ELR (cell line): ENCODE results near the gene LITAF.

Experiments
- DNase-seq: peaks from one replicate; pipeline ENCODE4 v3.0.0-alpha.2; 2015; ENCODE audit warnings: low read depth

The LITAF gene

DNA sequence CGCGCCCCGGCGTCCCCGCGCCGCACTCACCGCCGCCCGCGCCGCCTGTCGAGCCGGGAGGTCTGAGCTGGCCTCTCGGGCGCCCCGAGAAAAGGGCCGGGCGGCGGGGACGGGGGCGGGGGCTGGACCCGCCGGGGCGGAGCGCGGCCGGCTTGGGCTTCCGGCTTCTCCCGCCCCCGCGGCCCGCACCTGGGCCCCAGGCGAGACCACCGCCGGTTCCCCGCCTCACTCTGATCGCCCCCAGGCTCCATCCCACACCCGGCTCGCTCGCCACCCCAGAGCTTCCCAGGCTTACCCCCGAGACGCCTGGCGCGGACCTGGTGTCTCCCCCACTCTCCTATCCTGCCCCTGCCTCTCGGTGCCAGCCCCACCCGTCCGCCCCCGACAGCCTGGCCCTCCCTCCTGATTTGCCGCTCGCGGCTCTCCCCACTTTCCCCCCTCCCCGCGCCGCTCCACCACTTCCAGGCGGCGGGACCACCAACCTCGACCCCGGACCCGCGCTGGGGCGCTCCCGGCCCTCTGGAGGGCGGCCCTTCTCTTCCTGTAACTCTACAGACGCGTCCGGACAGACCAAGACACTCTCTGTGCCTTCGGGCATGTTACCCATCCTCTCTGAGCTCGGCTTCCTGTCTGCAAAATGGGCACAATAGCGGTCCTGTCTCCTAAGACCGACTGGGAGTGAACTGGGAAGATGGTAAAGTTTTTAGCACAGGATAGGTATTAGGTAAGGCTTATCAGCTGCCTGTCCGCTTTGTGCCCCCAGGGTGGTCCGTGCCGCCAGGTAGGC lies at the start of gene LITAF:
LITAF (minus strand) TSS at position 64 of the 787 bp plus-strand sequence. CDS start 30,189 bp downstream, outside the sequence.
- peak; percentile 66 for DNase-seq

DNA sequence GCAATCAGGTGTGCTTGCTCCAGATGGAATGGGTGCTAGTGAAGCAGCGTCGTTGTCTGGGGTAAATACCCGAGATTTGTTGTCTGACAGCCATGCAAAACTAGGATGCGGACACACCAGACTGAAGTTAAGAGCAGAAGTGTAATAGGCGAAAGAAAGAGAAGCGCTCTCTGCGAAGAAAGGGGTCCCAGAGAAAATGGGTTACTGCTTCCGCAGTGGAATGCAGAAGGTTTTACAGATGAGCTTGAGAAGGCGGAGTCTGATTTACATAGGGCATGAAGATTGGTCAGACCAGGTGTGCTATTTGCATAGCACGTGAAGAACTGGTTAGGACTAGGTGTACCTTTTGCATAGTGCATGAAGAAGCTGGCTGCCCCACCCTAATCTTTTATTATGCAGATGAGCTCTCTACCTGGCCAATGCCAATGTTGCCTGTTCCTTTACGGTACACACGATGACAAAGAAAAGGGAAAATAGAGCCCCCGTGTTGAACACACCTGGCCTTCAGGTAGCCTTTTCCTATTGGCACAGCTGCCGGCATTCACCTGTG lies 49.5 kb upstream of the LITAF start:
- no peak for DNase-seq

DNA sequence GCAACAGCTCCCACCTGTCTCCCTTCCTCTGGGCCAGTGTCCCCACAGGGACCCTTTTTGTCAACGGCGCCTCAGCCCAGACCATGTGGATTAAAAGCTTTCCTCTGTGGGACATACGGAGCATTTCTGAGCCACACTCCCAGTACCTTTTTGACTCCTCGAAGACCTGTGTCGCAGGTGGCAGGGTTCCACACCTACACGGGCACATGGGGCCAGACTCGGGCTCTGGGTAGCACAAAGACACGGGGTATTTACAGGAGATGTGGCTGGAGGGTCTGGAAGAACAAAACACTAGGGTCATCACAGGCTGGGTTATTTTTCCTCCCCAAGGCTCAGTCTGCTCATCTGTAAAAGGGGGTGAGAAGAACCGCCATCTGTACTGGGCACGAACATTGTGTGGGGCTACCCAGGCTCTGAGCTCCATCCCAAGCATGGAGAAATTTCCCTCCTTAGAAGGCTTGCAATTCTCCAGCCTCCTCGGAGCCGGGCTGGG lies 49.0 kb upstream of the LITAF start:
- DNase-seq = no peak

DNA sequence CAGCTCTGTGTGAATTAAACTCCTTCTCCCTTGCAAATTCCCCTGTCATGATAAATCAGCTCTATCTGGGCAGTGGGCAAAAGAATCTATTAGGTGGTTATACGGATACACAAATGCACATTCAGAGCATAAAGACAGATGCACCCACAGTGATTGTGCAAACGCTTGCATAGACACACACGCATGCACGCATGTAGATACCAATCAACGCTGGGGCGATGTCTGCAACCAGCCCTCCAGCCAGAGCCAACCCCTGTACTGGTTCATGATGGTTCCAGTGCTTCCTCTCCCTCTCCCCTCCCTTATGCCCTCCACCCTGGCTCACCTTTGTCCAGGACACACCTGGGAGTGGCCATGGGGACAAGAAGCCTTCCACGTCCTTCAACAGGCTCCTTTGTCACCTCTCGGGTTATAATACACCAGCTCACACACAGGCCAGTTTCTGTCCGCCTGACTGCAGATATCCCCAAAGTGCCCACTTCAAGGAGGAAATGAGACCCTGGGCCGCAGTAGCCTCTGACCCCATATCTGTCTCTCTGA lies 48.5 kb upstream of the LITAF start:
- DNase-seq = no peak

DNA sequence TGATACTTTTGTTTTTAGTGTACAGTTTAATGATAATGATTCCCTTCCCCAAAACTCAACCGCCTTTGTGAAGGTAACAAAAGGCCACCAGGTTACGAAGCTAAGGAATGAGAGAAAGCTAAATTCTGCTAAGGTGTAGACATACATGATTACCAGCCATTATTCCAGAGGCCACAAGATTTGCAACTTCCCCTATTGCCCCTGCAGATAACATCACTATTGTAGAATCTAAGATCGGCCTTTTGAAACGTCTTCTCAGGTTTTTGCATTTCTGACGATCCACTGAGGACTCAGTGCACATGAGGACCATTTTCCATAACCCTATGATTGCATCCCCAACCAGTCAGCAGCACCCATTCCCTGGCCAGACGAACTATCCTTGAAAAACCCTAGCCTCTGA lies 47.6 kb upstream of the LITAF start:
- no peak for DNase-seq

DNA sequence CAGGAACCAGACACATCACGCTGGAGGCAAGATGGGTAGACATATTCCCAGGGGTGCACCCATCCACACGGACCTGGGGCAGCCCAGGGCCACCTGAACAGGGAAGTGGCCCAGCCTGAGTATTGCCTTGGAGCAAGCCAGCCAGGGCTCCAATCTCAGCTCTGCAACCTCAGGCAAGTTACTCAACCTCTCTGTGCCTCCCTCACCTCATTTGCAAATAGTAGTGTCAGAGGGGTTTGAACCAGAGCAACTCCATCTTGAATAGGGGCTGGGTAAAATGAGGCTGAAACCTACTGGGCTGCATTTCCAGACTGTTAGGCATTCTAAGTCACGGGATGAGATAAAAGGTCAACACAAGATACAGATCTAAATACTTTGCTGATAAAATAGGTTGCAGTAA lies 46.4 kb upstream of the LITAF start:
- no peak for DNase-seq

DNA sequence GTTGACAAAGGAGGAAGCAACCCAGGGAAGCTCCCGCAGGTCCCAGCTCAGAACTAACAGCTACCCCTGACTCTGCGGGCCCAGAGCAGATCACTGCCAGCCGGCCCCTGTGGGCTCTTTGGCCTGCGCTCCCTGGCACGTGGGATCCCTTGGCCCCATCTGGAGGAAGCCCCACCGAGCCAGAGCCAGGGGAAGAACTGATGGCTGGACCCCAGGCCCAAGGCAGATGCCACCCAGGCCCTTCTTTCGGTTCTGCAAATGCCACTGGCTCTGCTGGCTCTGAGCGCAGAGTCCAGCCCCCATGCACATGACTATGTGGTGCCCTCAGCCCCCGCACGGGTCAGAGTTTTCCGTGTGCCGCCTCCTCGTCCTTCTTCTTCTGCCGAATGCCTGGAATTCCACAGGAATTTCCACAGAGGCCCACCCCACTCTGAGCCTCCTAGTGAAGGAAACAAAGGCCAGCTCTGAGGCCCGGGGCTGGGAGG lies 45.8 kb upstream of the LITAF start:
- DNase-seq = peak; percentile 54

DNA sequence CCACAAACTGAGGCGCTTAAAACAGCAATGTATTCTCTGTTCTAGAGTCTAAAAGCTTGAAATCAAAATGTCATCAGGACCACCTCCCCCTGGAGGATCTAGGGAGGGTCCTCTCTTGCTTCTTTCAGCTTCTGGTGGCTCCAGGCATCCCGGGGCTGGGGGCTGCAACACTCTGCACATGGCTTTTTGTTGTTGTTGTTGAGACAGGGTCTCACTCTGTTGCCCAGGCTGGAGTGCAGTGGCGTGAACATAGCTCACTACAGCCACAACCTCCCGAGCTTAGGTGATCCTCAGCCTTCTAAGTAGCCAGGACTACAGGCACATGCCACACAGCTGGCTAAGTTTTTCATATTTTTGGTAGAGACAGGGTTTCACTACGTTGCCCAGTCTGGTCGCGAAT lies 44.5 kb upstream of the LITAF start:
- DNase-seq = no peak

DNA sequence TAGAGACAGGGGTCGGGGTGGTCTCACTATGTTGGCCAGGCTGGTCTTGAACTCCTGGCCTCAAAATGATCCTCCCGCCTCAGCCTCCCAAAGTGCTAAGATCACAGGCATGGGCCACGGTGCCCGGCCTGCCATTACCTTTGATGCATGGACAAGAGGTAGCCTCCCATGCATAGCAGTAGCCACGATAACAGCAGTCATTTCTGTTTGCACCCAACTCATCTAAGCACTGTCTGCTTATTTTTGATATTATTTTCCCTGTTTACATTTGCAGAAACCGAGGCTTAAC lies 44.0 kb upstream of the LITAF start:
- DNase-seq = no peak

DNA sequence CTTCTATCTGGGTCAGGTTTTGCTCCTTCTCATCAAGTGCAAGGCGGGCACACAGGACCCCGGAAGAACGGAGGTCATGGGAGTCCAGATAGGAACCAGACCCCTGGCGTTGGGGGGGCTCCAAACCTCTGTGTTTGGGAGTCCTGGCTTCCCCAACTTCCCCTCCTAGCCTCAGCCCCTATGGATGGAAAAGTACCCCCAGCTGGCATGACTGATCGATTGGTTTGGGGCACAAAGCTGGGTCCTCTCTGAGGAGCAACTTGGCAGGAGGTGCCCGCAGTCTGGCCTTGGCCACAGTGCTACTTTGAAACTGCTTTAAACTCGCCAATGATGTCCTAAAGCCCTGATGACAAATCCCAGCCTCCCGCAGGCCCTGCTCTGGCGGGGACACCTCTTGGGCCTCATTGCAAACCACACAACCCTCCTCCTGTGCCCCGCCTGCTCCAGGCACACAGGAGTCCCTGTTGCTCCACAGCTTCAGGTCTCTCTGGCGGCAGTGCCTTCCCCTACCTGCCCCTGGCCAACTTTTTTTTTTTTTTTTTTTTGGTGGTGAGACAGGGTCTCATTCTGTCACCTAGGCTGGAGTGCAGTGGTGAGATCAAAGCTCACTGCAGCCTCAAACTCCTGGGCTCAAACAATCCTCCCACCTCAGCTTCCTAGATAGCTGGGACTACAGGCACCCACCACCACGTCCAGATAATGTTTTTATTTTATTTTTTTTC lies 43.5 kb upstream of the LITAF start:
- DNase-seq = no peak

DNA sequence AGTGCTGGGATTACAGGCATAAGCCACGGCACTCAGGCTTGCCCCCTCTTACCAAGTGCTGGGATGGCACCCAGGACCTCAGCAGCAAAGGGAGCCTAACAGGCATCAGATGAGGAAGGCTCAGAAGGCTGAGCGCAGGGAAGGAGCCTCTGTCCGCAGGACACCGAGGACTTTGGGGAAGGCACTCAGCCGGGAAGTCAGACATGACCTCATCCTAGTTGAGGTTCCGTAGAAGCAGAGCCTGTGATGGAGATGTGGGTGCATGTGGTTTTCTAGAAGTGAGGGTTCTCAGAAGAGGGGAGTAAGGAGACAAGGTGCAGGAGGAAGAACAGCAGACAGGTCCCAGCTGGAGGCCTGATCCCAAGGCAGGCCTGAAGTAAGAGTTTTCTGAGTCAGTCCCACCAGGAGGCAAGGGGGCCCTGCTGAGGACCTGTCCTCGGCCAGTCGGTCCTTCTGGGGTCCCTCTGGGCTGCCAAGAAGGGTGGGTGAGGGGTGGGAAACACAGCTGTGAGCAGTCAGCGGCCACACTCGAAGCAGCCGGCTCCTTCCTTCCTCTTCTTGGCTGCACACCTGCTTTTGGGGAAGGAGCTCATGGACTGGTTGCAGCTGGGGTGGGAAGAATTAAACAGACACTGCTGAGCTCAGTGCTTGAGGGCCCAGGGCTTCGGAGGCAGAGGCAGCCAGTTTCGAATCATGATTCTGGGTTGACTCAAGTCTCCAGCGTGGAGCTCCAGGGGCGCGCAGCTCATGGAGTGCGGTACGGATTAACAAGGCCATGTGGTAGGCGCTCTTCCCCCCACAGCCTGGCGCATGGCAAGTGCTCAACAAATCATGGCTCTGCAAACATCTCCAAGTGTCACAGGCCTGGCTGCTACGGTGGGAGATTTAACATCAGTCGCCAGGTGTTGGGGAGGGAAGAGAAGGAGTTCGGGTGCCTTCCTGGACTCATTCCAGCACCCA lies 42.6 kb upstream of the LITAF start:
- no peak for DNase-seq

DNA sequence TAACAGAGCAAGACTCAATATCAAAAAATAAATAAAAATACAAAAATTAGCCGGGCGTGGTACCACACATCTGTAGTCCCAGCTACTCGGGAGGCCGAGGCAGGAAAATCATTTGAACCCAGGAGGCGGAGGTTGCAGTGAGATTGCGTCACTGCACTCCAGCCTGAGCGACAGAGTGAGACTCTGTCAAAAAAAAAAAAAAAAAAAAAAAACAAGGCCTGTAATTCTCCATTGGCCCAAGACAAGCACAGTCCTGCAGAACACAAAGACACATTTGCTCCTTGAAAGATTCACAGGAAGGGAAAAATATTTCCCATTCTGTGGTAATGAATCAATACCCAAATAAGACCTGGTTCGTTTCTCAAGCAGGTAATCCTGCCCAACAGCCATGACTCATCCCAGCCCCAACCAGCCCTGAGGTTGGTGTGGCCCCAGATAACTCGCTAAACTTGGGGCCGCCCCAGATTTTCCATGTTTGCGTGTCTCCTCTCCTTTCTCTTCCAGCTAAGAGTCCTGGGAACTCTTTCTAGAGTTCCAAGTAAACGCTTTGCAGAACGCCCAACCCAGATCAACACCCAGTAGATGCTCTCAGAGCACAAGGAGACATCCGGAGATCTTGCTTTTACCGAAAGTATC lies 41.2 kb upstream of the LITAF start:
- peak; percentile 84 for DNase-seq

DNA sequence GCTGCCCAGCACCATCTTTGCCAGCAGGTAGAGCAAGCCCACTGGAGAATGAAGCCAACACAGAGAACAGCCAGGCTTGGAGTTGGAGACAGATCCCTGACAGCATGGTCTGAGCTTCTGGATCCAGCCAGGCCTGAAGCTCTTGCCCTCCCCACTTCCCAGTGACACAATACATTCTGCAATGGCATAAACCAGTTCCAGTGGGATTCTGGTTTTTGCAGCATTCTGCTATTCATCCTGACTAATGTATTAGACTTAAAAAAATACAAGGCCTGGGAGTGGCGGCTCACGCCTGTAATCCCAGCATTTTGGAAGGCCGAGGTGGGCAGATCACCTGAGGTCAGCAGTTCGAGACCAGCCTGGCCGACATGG lies 40.6 kb upstream of the LITAF start:
- DNase-seq = no peak

DNA sequence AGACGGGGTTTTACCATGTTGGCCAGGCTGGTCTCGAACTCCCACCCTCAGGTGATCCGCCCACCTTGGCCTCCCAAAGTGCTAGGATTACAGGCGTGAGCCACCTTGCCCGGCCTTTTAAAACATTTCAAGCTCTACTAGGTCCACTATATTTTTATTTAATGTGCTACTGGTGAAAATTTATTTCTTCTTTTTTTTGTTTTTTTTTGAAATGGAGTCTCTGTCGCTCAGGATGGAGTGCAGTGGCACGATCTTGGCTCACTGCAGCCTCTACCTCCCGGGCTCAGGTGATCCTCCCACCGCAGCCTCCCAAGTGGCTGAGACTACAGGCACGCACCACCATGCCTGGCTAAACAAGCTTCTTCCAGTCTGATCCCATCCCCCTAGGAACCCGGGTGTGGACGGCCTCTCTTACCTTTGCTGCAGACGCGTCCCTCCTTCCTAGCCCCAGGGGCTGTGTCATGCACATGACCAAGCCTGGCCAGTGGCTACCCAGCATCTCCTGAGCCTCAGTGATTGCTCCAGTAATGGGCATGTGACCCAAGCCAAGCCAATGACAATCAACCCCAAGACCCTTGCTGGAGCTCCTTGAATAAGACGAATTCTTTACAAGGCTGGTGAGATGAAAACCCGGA lies 40.1 kb upstream of the LITAF start:
- DNase-seq = no peak

DNA sequence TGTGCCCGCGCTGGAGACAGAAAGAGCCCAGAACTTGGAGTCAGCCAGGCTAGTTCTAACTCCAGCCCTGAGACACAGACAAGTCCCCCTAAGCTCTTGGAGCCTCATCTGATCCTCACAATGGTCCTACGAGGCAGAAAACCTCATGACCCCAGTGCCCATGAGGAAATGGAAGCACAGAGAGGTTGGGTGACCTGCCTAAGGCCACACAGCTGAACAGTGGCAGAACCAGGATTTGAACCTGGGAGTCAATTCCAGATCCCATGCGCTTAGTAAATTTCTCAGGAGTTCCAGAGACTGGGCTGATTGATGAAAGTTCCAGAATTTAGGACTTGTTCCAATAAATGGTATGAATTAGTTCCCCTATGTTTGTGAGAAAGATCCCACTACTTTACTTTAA lies 39.0 kb upstream of the LITAF start:
- DNase-seq = no peak

DNA sequence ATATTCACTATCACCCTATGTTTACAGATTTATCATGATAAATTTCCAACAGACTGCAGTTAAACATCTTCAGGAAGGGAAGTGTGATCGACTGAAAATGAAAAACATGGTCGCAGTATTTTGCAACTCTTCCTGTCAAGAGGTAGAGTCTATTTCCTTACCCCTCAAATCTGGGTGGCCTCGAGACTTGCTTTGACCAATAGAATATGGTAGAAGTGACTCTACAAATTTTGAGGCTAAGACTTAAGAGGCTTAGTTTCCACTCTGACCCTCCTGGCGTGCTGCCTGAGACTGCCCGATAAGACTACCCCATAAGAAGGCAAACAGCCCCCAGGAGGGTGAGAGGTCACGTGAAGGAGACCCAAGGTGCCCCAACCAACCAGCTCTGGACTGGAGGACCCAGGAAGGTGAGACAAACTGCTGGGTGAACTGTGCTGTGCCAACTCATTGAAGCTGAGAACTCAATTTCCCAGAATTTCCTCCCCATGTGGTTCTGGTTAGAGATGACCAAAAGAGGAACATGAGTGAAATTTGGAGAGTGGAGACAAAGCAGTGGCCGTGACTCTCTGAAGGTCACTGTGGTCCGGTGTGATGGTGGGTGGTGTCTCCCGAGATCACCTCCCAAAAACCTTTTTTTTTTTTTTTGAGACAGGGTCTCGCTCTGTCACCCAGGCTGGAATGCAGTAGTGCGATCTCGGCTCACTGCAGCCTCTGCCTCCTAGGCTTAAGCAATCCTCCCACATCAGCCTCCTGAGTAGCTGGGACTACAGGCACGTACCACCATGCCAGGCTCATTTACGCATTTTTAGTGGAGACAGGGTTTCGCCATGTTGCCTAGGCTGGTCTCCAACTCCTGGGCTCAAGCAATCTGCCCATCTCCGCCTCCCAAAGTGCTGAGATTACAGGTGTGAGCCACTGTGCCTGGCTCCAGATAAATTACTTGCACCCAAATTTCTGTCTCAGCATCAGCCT lies 38.2 kb upstream of the LITAF start:
- no peak for DNase-seq

DNA sequence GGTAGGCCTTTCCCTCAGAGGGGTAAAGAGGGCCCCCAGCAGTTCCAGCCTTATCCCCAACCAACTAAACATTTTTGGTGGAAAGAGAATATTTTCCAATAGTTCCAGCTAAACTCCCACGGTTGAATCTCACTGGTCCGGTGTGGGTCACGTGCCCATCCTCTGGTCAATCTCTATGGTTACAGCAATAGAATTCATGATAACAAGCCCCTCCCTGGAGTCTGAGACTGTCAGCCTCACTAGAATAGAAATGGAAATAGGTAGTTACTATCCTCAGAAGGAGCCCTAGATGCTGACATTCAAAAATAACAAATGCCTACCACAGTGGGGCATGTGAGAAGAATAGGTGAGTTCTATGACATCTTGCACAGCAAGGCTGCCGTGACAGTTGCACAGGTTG lies 37.5 kb upstream of the LITAF start:
- no peak for DNase-seq

DNA sequence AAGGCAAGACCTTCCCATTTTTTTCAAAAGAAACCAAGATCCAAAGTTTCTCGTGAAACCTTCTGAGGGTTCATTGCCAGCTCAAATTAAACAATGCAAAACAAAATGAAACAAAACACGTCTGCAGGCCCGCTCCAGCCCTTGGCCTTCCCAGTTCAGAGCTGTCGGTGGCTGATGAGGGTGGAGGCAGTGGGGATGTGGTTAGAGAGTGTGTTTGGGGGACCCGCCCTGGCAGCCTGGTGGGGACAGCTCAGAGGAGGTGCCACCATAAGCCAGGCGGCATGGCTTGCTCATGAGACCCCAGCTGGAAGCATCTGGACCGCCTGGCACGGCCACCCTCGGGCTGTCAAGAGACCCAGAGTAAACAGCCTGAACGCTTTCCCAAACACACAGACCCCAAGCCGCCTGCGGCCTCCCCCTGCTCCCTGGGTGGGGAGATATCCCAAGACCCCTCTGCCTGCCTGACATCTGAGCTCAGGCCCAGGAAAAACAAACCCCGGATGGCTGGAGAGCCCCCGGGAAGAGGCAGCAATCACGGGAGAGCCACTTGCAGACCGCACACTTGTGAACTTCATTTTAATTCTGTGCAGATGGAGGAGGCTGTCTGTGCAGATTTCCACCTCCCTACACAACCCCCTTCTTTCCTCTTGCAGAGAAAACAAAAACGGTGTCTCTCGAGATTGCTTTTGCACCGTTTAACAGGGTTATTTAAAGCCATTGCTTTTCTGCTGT lies 35.4 kb upstream of the LITAF start:
- no peak for DNase-seq

DNA sequence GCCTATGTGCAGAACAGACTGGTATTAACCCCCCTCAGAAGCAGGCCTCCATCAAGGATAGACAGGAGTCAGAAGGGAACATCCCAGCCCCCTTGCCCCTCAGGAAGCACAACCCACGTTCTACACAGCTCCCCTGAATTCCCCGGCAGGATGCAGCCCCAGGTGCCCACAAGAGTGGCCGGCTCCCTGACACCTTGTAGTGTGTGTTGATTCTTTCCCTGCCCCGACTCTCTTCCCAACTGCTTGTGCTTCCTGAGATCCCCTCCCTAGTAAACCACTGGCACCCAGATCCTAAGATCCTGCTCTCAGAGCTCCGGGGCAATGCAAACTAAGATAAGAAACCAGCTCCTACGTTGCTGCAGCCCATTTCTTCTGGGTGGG lies 34.8 kb upstream of the LITAF start:
- DNase-seq = no peak
